ENCODE measurements around the gene ATP5F1C. TPM values are rescaled to one million over a fixed set of nuclear protein-coding genes. Genes with fewer than 3 reads are reported as not detected.
"Not testable (repeated sequence)": the region's sequence is repeated elsewhere in the genome, so short reads cannot be mapped to it uniquely, and the experiment has no call there.

The ATP5F1C gene
- total and polyA plus RNA-seq, 2 experiments from 2014 or later, result 269 to 416 TPM

DNA sequence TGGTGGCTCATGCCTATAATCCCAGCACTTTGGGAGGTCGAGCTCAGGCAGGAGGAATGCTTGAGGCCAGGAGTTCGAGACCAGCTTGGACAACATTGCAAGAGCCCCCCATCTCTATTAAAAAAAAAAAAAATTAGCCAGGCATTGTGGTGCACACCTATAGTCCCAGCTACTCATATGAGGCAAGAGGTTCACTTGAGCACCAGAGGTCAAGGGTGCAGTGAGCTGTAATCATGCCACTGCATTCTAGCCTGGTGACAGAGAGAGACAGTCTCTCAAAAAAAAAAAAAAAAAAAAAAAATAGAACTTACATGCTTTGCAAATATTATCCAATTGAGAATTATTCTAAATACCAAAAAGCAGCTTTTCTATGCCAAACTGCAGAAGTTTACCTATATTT, 11.2 kb upstream of the ATP5F1C start:
- WGBS (ENCODE audit: low lambda C conversion rate, missing lambda C conversion rate), result 100% methylated on average over 2 of the region's 2 CpGs
- Histone ChIP-seq H3K4me3 (no peak overlapping the region), H3K27me3 (no peaks in the 10 kb centered on the region), H3K4me1 (ENCODE audit: insufficient read depth) (no peaks in the 10 kb centered on the region), H3K27ac (no peak overlapping the region), H3K9me2 (replicated peaks; ENCODE audit: insufficient read depth) (no peaks in the 10 kb centered on the region), H4K20me1 (ENCODE audit: insufficient read depth, poor library complexity, severe bottlenecking) (no peaks in the 10 kb centered on the region), H3K4me2 (no peak overlapping the region), H3K9me3 (ENCODE audit: low read depth) (no peaks in the 10 kb centered on the region), H3K79me2 (peaks cover 7% of the 10 kb centered on the region), H3K36me3 (replicated peaks; ENCODE audit: insufficient read depth, low read depth) (no peaks in the 10 kb centered on the region), H2AFZ (no peak overlapping the region)
- DNase-seq (ENCODE audit: low spot score), result no peak
- TF ChIP-seq EZH2phosphoT487 (IDR thresholded peaks at IDR 0.05; ENCODE audit: low read depth, severe bottlenecking, unreplicated experiment) (no peak), EZH2 (IDR thresholded peaks at IDR 0.05; ENCODE audit: borderline replicate concordance) (no peak)
- TF ChIP-seq, protein P1, sequence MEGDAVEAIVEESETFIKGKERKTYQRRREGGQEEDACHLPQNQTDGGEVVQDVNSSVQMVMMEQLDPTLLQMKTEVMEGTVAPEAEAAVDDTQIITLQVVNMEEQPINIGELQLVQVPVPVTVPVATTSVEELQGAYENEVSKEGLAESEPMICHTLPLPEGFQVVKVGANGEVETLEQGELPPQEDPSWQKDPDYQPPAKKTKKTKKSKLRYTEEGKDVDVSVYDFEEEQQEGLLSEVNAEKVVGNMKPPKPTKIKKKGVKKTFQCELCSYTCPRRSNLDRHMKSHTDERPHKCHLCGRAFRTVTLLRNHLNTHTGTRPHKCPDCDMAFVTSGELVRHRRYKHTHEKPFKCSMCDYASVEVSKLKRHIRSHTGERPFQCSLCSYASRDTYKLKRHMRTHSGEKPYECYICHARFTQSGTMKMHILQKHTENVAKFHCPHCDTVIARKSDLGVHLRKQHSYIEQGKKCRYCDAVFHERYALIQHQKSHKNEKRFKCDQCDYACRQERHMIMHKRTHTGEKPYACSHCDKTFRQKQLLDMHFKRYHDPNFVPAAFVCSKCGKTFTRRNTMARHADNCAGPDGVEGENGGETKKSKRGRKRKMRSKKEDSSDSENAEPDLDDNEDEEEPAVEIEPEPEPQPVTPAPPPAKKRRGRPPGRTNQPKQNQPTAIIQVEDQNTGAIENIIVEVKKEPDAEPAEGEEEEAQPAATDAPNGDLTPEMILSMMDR (IDR thresholded peaks at IDR 0.05; ENCODE audit: poor library complexity), result no peak

- H3K4me3 ChIP-seq; H3K36me3 ChIP-seq (replicated peaks; ENCODE audit: insufficient read depth, low read depth); DNase-seq (ENCODE audit: low spot score); H3K9me2 ChIP-seq (replicated peaks; ENCODE audit: insufficient read depth); H3K9me3 ChIP-seq (ENCODE audit: low read depth); H3K4me1 ChIP-seq (ENCODE audit: insufficient read depth); H3K27ac ChIP-seq; H2AFZ ChIP-seq; H3K4me2 ChIP-seq; H3K27me3 ChIP-seq: not testable (repeated sequence)
- Histone ChIP-seq H3K79me2 (peaks cover 61% of the 10 kb centered on the region), H4K20me1 (ENCODE audit: insufficient read depth, poor library complexity, severe bottlenecking) (peaks cover 13% of the 10 kb centered on the region)
- 99% methylated on average over 6 of the region's 6 CpGs for WGBS (ENCODE audit: low lambda C conversion rate, missing lambda C conversion rate)
Observed at GRCh38 chr10:7782194-7782593, 5.8 kb upstream of the ATP5F1C start.

GRCh38 chr10:7786430-7786829, 1.5 kb upstream of the ATP5F1C start:
- peak overlapping the region; percentile 92 for H3K4me2 ChIP-seq
- H2AFZ ChIP-seq, result no peak overlapping the region
- peaks cover 23% of the 10 kb centered on the region for H3K4me1 ChIP-seq (ENCODE audit: insufficient read depth)
- DNase-seq (ENCODE audit: low spot score), result no peak
- H3K9me3 ChIP-seq (ENCODE audit: low read depth), result no peaks in the 10 kb centered on the region
- H3K79me2 ChIP-seq, result peaks cover 95% of the 10 kb centered on the region
- no peaks in the 10 kb centered on the region for H3K9me2 ChIP-seq (replicated peaks; ENCODE audit: insufficient read depth)
- 93% methylated on average over 3 of the region's 3 CpGs for WGBS (ENCODE audit: low lambda C conversion rate, missing lambda C conversion rate)
- H3K36me3 ChIP-seq (replicated peaks; ENCODE audit: insufficient read depth, low read depth), result no peaks in the 10 kb centered on the region
- H3K4me3 ChIP-seq, result peak overlapping the region; percentile 80
- TF ChIP-seq, protein P1 (IDR thresholded peaks at IDR 0.05; ENCODE audit: poor library complexity), result no peak
- TF ChIP-seq EZH2phosphoT487 (IDR thresholded peaks at IDR 0.05; ENCODE audit: low read depth, severe bottlenecking, unreplicated experiment) (no peak), EZH2 (IDR thresholded peaks at IDR 0.05; ENCODE audit: borderline replicate concordance) (no peak)
- H3K27me3 ChIP-seq, result no peaks in the 10 kb centered on the region
- no peak overlapping the region for H3K27ac ChIP-seq
- H4K20me1 ChIP-seq (ENCODE audit: insufficient read depth, poor library complexity, severe bottlenecking), result peaks cover 40% of the 10 kb centered on the region

DNA sequence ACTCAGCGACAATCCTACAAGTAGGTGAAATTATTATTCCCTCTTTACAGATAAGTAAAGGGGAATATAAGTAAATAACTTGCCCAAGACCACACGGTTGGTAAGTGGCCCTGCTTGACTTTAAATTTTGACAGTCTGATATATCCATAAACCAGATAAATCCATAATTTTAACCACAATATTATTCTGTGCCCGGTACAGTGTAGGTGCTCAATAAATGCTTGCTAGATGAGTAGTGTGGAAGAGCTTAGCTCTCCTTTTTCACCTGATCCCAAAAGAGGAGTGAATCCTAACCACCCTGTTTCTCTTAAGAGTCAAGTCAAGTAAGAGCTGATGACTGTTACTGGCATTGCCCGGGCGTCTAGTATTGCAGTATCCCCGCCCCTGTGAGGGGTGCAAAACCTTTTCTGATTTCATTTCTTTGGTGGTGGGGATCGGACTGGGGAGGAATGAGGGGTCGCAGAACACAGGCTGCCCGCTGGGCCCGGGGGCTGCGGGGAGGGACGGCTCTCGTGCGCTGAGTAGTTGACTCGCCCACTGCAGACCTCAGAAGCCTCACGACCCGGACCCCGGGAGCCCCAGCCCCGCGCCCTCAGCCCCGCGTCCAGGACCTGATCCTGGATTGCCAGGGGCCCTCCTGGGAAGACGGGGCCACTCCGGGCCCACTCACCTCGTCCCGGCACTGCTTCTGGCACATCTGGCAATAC, 674 bp upstream of the ATP5F1C start:
- peak; percentile 26 for DNase-seq (ENCODE audit: low spot score)
- 7% methylated on average over 12 of the region's 26 CpGs for WGBS (ENCODE audit: low lambda C conversion rate, missing lambda C conversion rate)
- H3K4me2 ChIP-seq, result peak overlapping the region; percentile 92
- H3K36me3 ChIP-seq (replicated peaks; ENCODE audit: insufficient read depth, low read depth), result no peaks in the 10 kb centered on the region
- H3K9me3 ChIP-seq (ENCODE audit: low read depth), result no peaks in the 10 kb centered on the region
- peaks cover 97% of the 10 kb centered on the region for H3K79me2 ChIP-seq
- peak overlapping the region; percentile 75 for H2AFZ ChIP-seq
- peaks cover 49% of the 10 kb centered on the region for H4K20me1 ChIP-seq (ENCODE audit: insufficient read depth, poor library complexity, severe bottlenecking)
- no peaks in the 10 kb centered on the region for H3K27me3 ChIP-seq
- peak overlapping the region; percentile 66 for H3K27ac ChIP-seq
- H3K4me3 ChIP-seq, result peak overlapping the region; percentile 80
- TF ChIP-seq EZH2phosphoT487 (IDR thresholded peaks at IDR 0.05; ENCODE audit: low read depth, severe bottlenecking, unreplicated experiment) (no peak), EZH2 (IDR thresholded peaks at IDR 0.05; ENCODE audit: borderline replicate concordance) (no peak)
- TF ChIP-seq, protein P1 (IDR thresholded peaks at IDR 0.05; ENCODE audit: poor library complexity), result no peak
- H3K4me1 ChIP-seq (ENCODE audit: insufficient read depth), result peaks cover 23% of the 10 kb centered on the region
- H3K9me2 ChIP-seq (replicated peaks; ENCODE audit: insufficient read depth), result no peaks in the 10 kb centered on the region

All from hepatocyte (in vitro differentiated cells).